Stimulated activated naive CD8-positive, alpha-beta T cell treated with anti-CD3 and anti-CD28 coated beads, Interleukin-15, amount 100 ng/mL, for 72 hours (primary cell): ENCODE data around the gene SELENBP1.
"Not testable (repeated sequence)": the region's sequence is repeated elsewhere in the genome, so short reads cannot be mapped to it uniquely, and the experiment has no call there.

Experiments
- ATAC-seq: fragments of 150-1000 bp; cut with Tn5 transposase; 2 replicates; pipeline ENCODE4 v1.10.0; 2021; ENCODE audit warnings: mild to moderate bottlenecking, moderate library complexity
- DNase-seq, 2 donors: peaks; one replicate each; pipeline ENCODE4 v3.0.0; 2021 to 2022
- H3K27ac Mint-ChIP-seq, 2 donors: one replicate each; pipeline ENCODE4 v1.8.0; 2022; ENCODE audit warnings: mild to moderate bottlenecking in 2 of 2, mixed read lengths in 2 of 2, moderate library complexity in 2 of 2
- H3K27me3 Mint-ChIP-seq: one replicate; pipeline ENCODE4 v1.8.0; 2022; ENCODE audit warnings: mixed read lengths
- H3K4me1 Mint-ChIP-seq: one replicate; pipeline ENCODE4 v1.8.0; 2022; ENCODE audit warnings: mild to moderate bottlenecking, mixed read lengths
- H3K4me3 Mint-ChIP-seq, 2 donors: one replicate each; pipeline ENCODE4 v1.8.0; 2022; ENCODE audit warnings: mild to moderate bottlenecking in 2 of 2, mixed read lengths in 2 of 2, moderate library complexity in 1 of 2
- H3K9me3 Mint-ChIP-seq, 2 donors: one replicate each; pipeline ENCODE4 v1.8.0; 2022; ENCODE audit warnings: mixed read lengths in 2 of 2

SELENBP1 gene

GRCh38 chr1:151372058-151372934, at the start of gene SELENBP1:
Gene SELENBP1, minus strand, starts transcription at chr1:151372705. Its CDS starts 64 bp downstream, at chr1:151372641.
- ATAC-seq (no peak), DNase-seq (no peak)
- no peaks in the 10 kb centered on the region for H3K27me3 Mint-ChIP-seq
- peak within 1 kb of the TSS in 1 of 2 donors; percentile 42 for H3K27ac Mint-ChIP-seq
- H3K4me1 Mint-ChIP-seq: peaks cover 7% of the 10 kb centered on the region
- no peak within 1 kb of the TSS for H3K4me3 Mint-ChIP-seq
- no peaks in the 10 kb centered on the region for H3K9me3 Mint-ChIP-seq

- no peak overlapping the region for H3K27ac Mint-ChIP-seq
- no peaks in the 10 kb centered on the region for H3K27me3 Mint-ChIP-seq
- no peaks in the 10 kb centered on the region for H3K9me3 Mint-ChIP-seq
- DNase-seq: no peak
- ATAC-seq: no peak
- no peak overlapping the region for H3K4me3 Mint-ChIP-seq
- H3K4me1 Mint-ChIP-seq: no peaks in the 10 kb centered on the region
These were observed 47.3 kb upstream of the SELENBP1 start for GRCh38 chr1:151419819-151420218.

GRCh38 chr1:151418081-151418480, 45.6 kb upstream of the SELENBP1 start:
- H3K4me3 Mint-ChIP-seq: no peak overlapping the region
- no peaks in the 10 kb centered on the region for H3K27me3 Mint-ChIP-seq
- no peak overlapping the region for H3K27ac Mint-ChIP-seq
- DNase-seq: no peak
- H3K4me1 Mint-ChIP-seq: no peaks in the 10 kb centered on the region
- H3K9me3 Mint-ChIP-seq: no peaks in the 10 kb centered on the region
- ATAC-seq: no peak

GRCh38 chr1:151416231-151416630, 43.7 kb upstream of the SELENBP1 start:
- Mint-ChIP-seq H3K4me1 (no peaks in the 10 kb centered on the region), H3K27ac (no peak overlapping the region), H3K27me3 (no peaks in the 10 kb centered on the region), H3K4me3 (no peak overlapping the region), H3K9me3 (no peaks in the 10 kb centered on the region)
- DNase-seq (no peak), ATAC-seq (no peak)

GRCh38 chr1:151411884-151412283, 39.4 kb upstream of the SELENBP1 start:
- DNase-seq (no peak), ATAC-seq (no peak)
- no peaks in the 10 kb centered on the region for H3K9me3 Mint-ChIP-seq
- H3K4me3 Mint-ChIP-seq: no peak overlapping the region
- H3K27ac Mint-ChIP-seq: no peak overlapping the region
- H3K27me3 Mint-ChIP-seq: no peaks in the 10 kb centered on the region
- no peaks in the 10 kb centered on the region for H3K4me1 Mint-ChIP-seq

- Mint-ChIP-seq H3K4me1 (peaks cover under 1% of the 10 kb centered on the region), H3K9me3 (no peaks in the 10 kb centered on the region), H3K27ac (peak overlapping the region in 1 of 2 donors; percentile 83), H3K4me3 (no peak overlapping the region), H3K27me3 (no peaks in the 10 kb centered on the region)
- DNase-seq (no peak), ATAC-seq (no peak)
These were observed 36.4 kb upstream of the SELENBP1 start for GRCh38 chr1:151408891-151409290.

GRCh38 chr1:151407304-151407703, 34.8 kb upstream of the SELENBP1 start:
- peaks cover 11% of the 10 kb centered on the region for H3K4me1 Mint-ChIP-seq
- H3K9me3 Mint-ChIP-seq: no peaks in the 10 kb centered on the region
- DNase-seq (no peak), ATAC-seq (no peak)
- no peaks in the 10 kb centered on the region for H3K27me3 Mint-ChIP-seq
- H3K27ac Mint-ChIP-seq: no peak overlapping the region
- no peak overlapping the region for H3K4me3 Mint-ChIP-seq

GRCh38 chr1:151406176-151406575, 33.7 kb upstream of the SELENBP1 start:
- Mint-ChIP-seq H3K4me3 (no peak overlapping the region), H3K27me3 (no peaks in the 10 kb centered on the region), H3K9me3 (no peaks in the 10 kb centered on the region), H3K4me1 (peaks cover 23% of the 10 kb centered on the region), H3K27ac (peak overlapping the region in 1 of 2 donors; percentile 42)
- DNase-seq: no peak
- no peak for ATAC-seq

- Mint-ChIP-seq H3K4me1 (peaks cover 31% of the 10 kb centered on the region), H3K27ac (peak overlapping the region in 1 of 2 donors; percentile 5), H3K4me3 (no peak overlapping the region), H3K9me3 (no peaks in the 10 kb centered on the region), H3K27me3 (no peaks in the 10 kb centered on the region)
- DNase-seq: no peak
- ATAC-seq: peak; percentile 7
These were observed 32.9 kb upstream of the SELENBP1 start for GRCh38 chr1:151405187-151405951.

- no peak overlapping the region for H3K27ac Mint-ChIP-seq
- no peaks in the 10 kb centered on the region for H3K27me3 Mint-ChIP-seq
- peaks cover 43% of the 10 kb centered on the region for H3K4me1 Mint-ChIP-seq
- no peak for DNase-seq
- no peak for ATAC-seq
- H3K9me3 Mint-ChIP-seq: no peaks in the 10 kb centered on the region
- no peak overlapping the region for H3K4me3 Mint-ChIP-seq
These were observed 31.1 kb upstream of the SELENBP1 start for GRCh38 chr1:151403612-151404011.

GRCh38 chr1:151402764-151403163, 30.3 kb upstream of the SELENBP1 start:
- Mint-ChIP-seq H3K27ac (peak overlapping the region in 1 of 2 donors; percentile 41), H3K27me3 (no peaks in the 10 kb centered on the region), H3K9me3 (no peaks in the 10 kb centered on the region), H3K4me1 (peaks cover 43% of the 10 kb centered on the region), H3K4me3 (no peak overlapping the region)
- ATAC-seq (no peak), DNase-seq (no peak)

GRCh38 chr1:151401860-151402259, 29.4 kb upstream of the SELENBP1 start:
- DNase-seq (no peak), ATAC-seq (no peak)
- no peaks in the 10 kb centered on the region for H3K9me3 Mint-ChIP-seq
- peaks cover 43% of the 10 kb centered on the region for H3K4me1 Mint-ChIP-seq
- H3K27ac Mint-ChIP-seq: peak overlapping the region in 1 of 2 donors; percentile 88
- no peak overlapping the region for H3K4me3 Mint-ChIP-seq
- H3K27me3 Mint-ChIP-seq: no peaks in the 10 kb centered on the region

- H3K4me3 Mint-ChIP-seq: peak overlapping the region; percentile 87 to 99
- no peaks in the 10 kb centered on the region for H3K9me3 Mint-ChIP-seq
- no peak for DNase-seq
- no peak for ATAC-seq
- peaks cover 43% of the 10 kb centered on the region for H3K4me1 Mint-ChIP-seq
- H3K27me3 Mint-ChIP-seq: no peaks in the 10 kb centered on the region
- peak overlapping the region; percentile 99 to 100 for H3K27ac Mint-ChIP-seq
These were observed 28.8 kb upstream of the SELENBP1 start for GRCh38 chr1:151401125-151401788.

- H3K27me3 Mint-ChIP-seq: no peaks in the 10 kb centered on the region
- DNase-seq (peak; percentile 76 to 84), ATAC-seq (peak; percentile 94)
- peak within 1 kb of the TSS; percentile 99 to 100 for H3K27ac Mint-ChIP-seq
- no peaks in the 10 kb centered on the region for H3K9me3 Mint-ChIP-seq
- H3K4me1 Mint-ChIP-seq: peaks cover 43% of the 10 kb centered on the region
- H3K4me3 Mint-ChIP-seq: peak within 1 kb of the TSS; percentile 87 to 99
These were observed 27.0 kb upstream of the SELENBP1 start, which contains the start of gene PSMB4 for GRCh38 chr1:151399324-151400171. Gene PSMB4, plus strand, starts transcription at chr1:151399573. Its CDS starts 15 bp downstream, at chr1:151399588.

GRCh38 chr1:151396265-151396664, 23.8 kb upstream of the SELENBP1 start:
- DNase-seq, ATAC-seq, H3K4me3 Mint-ChIP-seq, H3K27me3 Mint-ChIP-seq, H3K27ac Mint-ChIP-seq, H3K9me3 Mint-ChIP-seq: not testable (repeated sequence)
- H3K4me1 Mint-ChIP-seq: peaks cover 21% of the 10 kb centered on the region
